Measurements from ENCODE around the gene NTM.

NTM gene

GRCh38 chr11:131704682-131705081, 334.3 kb downstream of the NTM start:
- H3K9me3 ChIP-seq (ENCODE audit: control insufficient read depth, insufficient read depth, low read length) = no peaks in the 10 kb centered on the region
- no peak overlapping the region for H3K4me3 ChIP-seq (ENCODE audit: low read depth, low read length)
- no peaks in the 10 kb centered on the region for H3K27me3 ChIP-seq (ENCODE audit: control insufficient read depth, insufficient read depth, low read length)
- no peak overlapping the region for H3K9ac ChIP-seq (ENCODE audit: low read depth, low read length)
- no peaks in the 10 kb centered on the region for H3K4me1 ChIP-seq (ENCODE audit: control insufficient read depth, insufficient read depth, low read length)
- no peaks in the 10 kb centered on the region for H3K36me3 ChIP-seq (ENCODE audit: control insufficient read depth, insufficient read depth, low read length)

DNA sequence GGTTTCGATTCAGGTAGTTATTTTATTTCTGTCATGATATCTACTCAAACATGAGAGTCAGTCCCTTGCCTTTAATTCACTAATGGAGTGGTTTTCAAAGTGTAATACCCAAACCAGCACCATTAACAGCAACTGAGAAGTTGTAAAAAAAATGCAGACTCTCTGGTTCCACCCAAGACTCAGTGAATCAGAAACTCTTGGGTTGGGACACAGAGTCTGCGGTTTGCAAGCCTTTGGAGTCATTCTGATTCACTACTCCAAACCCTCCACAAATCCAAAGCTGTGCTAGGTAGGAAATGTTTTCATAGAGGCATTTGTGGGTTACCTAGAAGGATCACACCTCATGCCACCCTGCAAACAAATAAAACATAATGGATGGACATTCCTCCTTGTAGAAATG, 340.1 kb downstream of the NTM start:
- Histone ChIP-seq H3K36me3 (ENCODE audit: control insufficient read depth, insufficient read depth, low read length) (no peaks in the 10 kb centered on the region), H3K9ac (ENCODE audit: low read depth, low read length) (no peak overlapping the region), H3K27me3 (ENCODE audit: control insufficient read depth, insufficient read depth, low read length) (no peaks in the 10 kb centered on the region), H3K9me3 (ENCODE audit: control insufficient read depth, insufficient read depth, low read length) (no peaks in the 10 kb centered on the region), H3K4me3 (ENCODE audit: low read depth, low read length) (no peak overlapping the region), H3K4me1 (ENCODE audit: control insufficient read depth, insufficient read depth, low read length) (no peaks in the 10 kb centered on the region)

DNA sequence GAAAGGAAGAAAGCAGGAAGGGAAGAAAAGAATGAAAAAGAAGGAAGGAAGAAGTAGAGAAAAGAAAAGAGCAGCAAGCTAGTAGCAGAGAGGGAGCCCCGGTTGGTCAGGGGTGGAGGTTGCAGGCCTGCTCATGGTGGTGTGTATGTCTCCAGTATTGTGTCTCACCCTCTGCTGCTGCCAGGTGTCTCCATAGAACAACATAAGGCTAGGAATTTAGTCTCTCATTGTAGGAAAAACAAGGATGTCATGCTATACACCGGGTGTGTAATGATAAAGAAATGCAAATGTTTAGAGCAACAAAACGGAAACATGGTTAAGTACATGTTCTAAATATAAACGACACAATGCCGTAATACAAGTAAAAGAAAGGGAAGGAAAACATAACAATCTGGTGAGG, 342.5 kb downstream of the NTM start:
- H3K9me3 ChIP-seq (ENCODE audit: control insufficient read depth, insufficient read depth, low read length) = no peaks in the 10 kb centered on the region
- H3K9ac ChIP-seq (ENCODE audit: low read depth, low read length) = no peak overlapping the region
- no peaks in the 10 kb centered on the region for H3K27me3 ChIP-seq (ENCODE audit: control insufficient read depth, insufficient read depth, low read length)
- no peak overlapping the region for H3K4me3 ChIP-seq (ENCODE audit: low read depth, low read length)
- no peaks in the 10 kb centered on the region for H3K4me1 ChIP-seq (ENCODE audit: control insufficient read depth, insufficient read depth, low read length)
- H3K36me3 ChIP-seq (ENCODE audit: control insufficient read depth, insufficient read depth, low read length) = no peaks in the 10 kb centered on the region

DNA sequence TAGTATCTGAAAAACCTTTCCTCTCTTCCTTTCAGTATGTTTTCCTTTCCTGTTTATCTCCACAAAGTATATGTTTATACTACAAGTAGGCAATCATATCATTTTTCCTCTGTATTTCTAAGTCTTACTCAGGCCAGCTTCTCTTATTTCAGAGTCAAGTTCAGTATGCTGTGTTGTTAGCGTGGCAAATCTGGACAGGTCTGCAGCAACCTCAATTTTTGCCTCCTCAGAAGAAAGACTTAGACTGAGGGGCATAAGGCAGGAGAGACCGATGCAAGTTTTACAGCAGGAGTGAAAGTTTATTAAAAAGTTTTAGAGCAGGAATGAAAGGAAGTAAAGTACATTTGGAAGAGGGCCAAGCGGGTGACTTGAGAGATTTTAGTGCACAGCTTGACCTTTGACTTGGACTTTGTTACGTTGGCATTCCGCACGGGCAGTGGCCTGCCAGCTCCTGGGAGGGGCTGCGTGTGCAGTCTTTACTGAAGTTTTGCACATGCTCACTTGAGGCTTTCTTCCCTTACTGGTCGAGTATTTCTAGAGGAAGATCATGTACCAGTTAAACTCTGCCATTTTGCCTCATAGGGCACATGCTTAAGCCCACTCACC, 343.2 kb downstream of the NTM start:
- no peaks in the 10 kb centered on the region for H3K27me3 ChIP-seq (ENCODE audit: control insufficient read depth, insufficient read depth, low read length)
- no peak overlapping the region for H3K4me3 ChIP-seq (ENCODE audit: low read depth, low read length)
- H3K4me1 ChIP-seq (ENCODE audit: control insufficient read depth, insufficient read depth, low read length) = no peaks in the 10 kb centered on the region
- H3K9ac ChIP-seq (ENCODE audit: low read depth, low read length) = no peak overlapping the region
- H3K36me3 ChIP-seq (ENCODE audit: control insufficient read depth, insufficient read depth, low read length) = no peaks in the 10 kb centered on the region
- H3K9me3 ChIP-seq (ENCODE audit: control insufficient read depth, insufficient read depth, low read length) = no peaks in the 10 kb centered on the region

- no peaks in the 10 kb centered on the region for H3K9me3 ChIP-seq (ENCODE audit: control insufficient read depth, insufficient read depth, low read length)
- no peaks in the 10 kb centered on the region for H3K4me1 ChIP-seq (ENCODE audit: control insufficient read depth, insufficient read depth, low read length)
- H3K36me3 ChIP-seq (ENCODE audit: control insufficient read depth, insufficient read depth, low read length) = no peaks in the 10 kb centered on the region
- no peak overlapping the region for H3K9ac ChIP-seq (ENCODE audit: low read depth, low read length)
- no peaks in the 10 kb centered on the region for H3K27me3 ChIP-seq (ENCODE audit: control insufficient read depth, insufficient read depth, low read length)
- H3K4me3 ChIP-seq (ENCODE audit: low read depth, low read length) = no peak overlapping the region
Measured at GRCh38 chr11:131717616-131718015, 347.2 kb downstream of the NTM start.

DNA sequence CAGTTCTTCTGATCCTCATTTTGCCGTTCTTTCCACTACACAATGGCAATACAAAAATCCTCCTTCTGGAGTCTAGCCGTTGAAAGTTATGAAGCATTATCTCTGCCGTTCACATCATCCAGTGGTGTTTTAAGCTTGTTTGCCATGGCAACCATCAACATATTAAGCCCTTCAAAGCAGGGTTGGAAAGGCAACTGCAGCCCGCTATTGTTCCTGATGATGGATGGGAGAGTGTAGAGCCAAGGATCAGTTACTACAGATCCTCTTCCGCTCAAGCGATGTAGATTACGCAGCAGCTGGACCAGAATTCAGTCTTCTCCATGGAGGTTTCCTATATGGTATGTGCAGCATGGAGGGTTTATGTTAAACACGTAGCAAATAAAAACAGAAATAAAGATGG, 352.7 kb downstream of the NTM start:
- no peaks in the 10 kb centered on the region for H3K27me3 ChIP-seq (ENCODE audit: control insufficient read depth, insufficient read depth, low read length)
- H3K9me3 ChIP-seq (ENCODE audit: control insufficient read depth, insufficient read depth, low read length) = no peaks in the 10 kb centered on the region
- H3K9ac ChIP-seq (ENCODE audit: low read depth, low read length) = no peak overlapping the region
- H3K4me1 ChIP-seq (ENCODE audit: control insufficient read depth, insufficient read depth, low read length) = no peaks in the 10 kb centered on the region
- H3K36me3 ChIP-seq (ENCODE audit: control insufficient read depth, insufficient read depth, low read length) = no peaks in the 10 kb centered on the region
- no peak overlapping the region for H3K4me3 ChIP-seq (ENCODE audit: low read depth, low read length)

DNA sequence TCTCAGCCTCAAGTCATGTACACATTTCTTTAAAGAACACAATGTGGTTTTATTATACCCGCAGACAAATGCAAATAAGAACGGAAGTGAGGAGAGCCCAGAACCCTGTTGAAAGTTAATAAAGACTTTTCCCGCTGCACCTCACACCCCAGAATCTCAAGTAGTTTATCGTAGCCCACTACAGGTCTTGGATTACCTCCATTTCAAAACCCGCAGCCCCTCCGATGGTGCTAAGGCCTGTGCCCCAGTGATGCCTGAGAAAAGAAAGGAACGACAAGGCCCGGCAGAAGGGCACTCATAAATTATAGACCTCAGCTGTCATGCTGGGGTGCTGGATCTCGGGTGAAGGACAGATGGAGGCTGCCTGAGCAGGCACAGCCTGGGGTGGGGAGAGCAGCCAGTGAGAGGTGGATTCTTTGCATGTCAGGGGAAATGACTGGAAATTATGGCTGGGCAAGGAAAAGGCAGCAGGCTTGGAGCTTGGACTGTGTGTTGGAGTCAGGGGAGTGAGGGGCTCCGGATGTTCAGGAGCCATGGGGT, 354.1 kb downstream of the NTM start:
- no peaks in the 10 kb centered on the region for H3K4me1 ChIP-seq (ENCODE audit: control insufficient read depth, insufficient read depth, low read length)

GRCh38 chr11:131734871-131735270, 364.5 kb downstream of the NTM start:
- no peaks in the 10 kb centered on the region for H3K9me3 ChIP-seq (ENCODE audit: control insufficient read depth, insufficient read depth, low read length)
- no peak overlapping the region for H3K4me3 ChIP-seq (ENCODE audit: low read depth, low read length)
- H3K27me3 ChIP-seq (ENCODE audit: control insufficient read depth, insufficient read depth, low read length) = no peaks in the 10 kb centered on the region
- H3K4me1 ChIP-seq (ENCODE audit: control insufficient read depth, insufficient read depth, low read length) = no peaks in the 10 kb centered on the region
- no peaks in the 10 kb centered on the region for H3K36me3 ChIP-seq (ENCODE audit: control insufficient read depth, insufficient read depth, low read length)
- H3K9ac ChIP-seq (ENCODE audit: low read depth, low read length) = no peak overlapping the region

More for the DNA sequence above, 354.1 kb downstream of the NTM start:
- H3K36me3 ChIP-seq (ENCODE audit: control insufficient read depth, insufficient read depth, low read length) = no peaks in the 10 kb centered on the region
- no peak overlapping the region for H3K4me3 ChIP-seq (ENCODE audit: low read depth, low read length)
- H3K27me3 ChIP-seq (ENCODE audit: control insufficient read depth, insufficient read depth, low read length) = no peaks in the 10 kb centered on the region
- H3K9ac ChIP-seq (ENCODE audit: low read depth, low read length) = no peak overlapping the region
- no peaks in the 10 kb centered on the region for H3K9me3 ChIP-seq (ENCODE audit: control insufficient read depth, insufficient read depth, low read length)

DNA sequence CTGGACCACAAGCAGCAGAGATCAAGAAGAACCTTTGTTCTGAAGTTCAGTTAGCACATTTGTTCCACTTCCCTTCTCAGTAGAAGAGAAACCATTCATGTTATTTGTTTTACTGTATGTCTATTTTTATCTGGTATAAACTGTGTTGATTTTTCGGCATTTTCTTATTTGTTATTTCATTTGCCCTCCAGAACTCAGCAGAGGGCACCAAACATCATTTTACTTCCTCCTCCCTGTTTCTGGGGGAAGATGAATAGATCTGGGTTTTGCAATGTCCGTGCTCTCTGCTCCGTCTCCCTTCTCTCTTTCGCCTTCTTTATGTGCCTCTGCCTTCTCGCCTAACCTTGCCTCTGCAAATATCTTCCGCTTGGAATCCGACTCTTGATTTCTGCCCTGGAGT, 366.9 kb downstream of the NTM start:
- no peak overlapping the region for H3K4me3 ChIP-seq (ENCODE audit: low read depth, low read length)
- no peaks in the 10 kb centered on the region for H3K9me3 ChIP-seq (ENCODE audit: control insufficient read depth, insufficient read depth, low read length)
- H3K4me1 ChIP-seq (ENCODE audit: control insufficient read depth, insufficient read depth, low read length) = no peaks in the 10 kb centered on the region
- no peaks in the 10 kb centered on the region for H3K27me3 ChIP-seq (ENCODE audit: control insufficient read depth, insufficient read depth, low read length)
- no peak overlapping the region for H3K9ac ChIP-seq (ENCODE audit: low read depth, low read length)
- no peaks in the 10 kb centered on the region for H3K36me3 ChIP-seq (ENCODE audit: control insufficient read depth, insufficient read depth, low read length)

- Histone ChIP-seq H3K27me3 (ENCODE audit: control insufficient read depth, insufficient read depth, low read length) (no peaks in the 10 kb centered on the region), H3K36me3 (ENCODE audit: control insufficient read depth, insufficient read depth, low read length) (no peaks in the 10 kb centered on the region), H3K9ac (ENCODE audit: low read depth, low read length) (no peak overlapping the region), H3K4me3 (ENCODE audit: low read depth, low read length) (no peak overlapping the region), H3K4me1 (ENCODE audit: control insufficient read depth, insufficient read depth, low read length) (no peaks in the 10 kb centered on the region), H3K9me3 (ENCODE audit: control insufficient read depth, insufficient read depth, low read length) (no peaks in the 10 kb centered on the region)
Measured at GRCh38 chr11:131739243-131739882, 368.9 kb downstream of the NTM start.

GRCh38 chr11:131744847-131745246, 374.4 kb downstream of the NTM start:
- Histone ChIP-seq H3K4me3 (ENCODE audit: low read depth, low read length) (no peak overlapping the region), H3K9ac (ENCODE audit: low read depth, low read length) (no peak overlapping the region), H3K27me3 (ENCODE audit: control insufficient read depth, insufficient read depth, low read length) (no peaks in the 10 kb centered on the region), H3K36me3 (ENCODE audit: control insufficient read depth, insufficient read depth, low read length) (no peaks in the 10 kb centered on the region), H3K4me1 (ENCODE audit: control insufficient read depth, insufficient read depth, low read length) (no peaks in the 10 kb centered on the region), H3K9me3 (ENCODE audit: control insufficient read depth, insufficient read depth, low read length) (no peaks in the 10 kb centered on the region)

GRCh38 chr11:131745405-131745804, 375.0 kb downstream of the NTM start:
- no peak overlapping the region for H3K4me3 ChIP-seq (ENCODE audit: low read depth, low read length)
- H3K4me1 ChIP-seq (ENCODE audit: control insufficient read depth, insufficient read depth, low read length) = no peaks in the 10 kb centered on the region
- no peaks in the 10 kb centered on the region for H3K9me3 ChIP-seq (ENCODE audit: control insufficient read depth, insufficient read depth, low read length)
- no peaks in the 10 kb centered on the region for H3K36me3 ChIP-seq (ENCODE audit: control insufficient read depth, insufficient read depth, low read length)
- H3K9ac ChIP-seq (ENCODE audit: low read depth, low read length) = no peak overlapping the region
- H3K27me3 ChIP-seq (ENCODE audit: control insufficient read depth, insufficient read depth, low read length) = no peaks in the 10 kb centered on the region
